LNCAP (cell line): Measurements from ENCODE around the gene HTR7.
A peak's percentile ranks its signal among the peaks of the same experiment; 100 is the strongest.

Source experiments
- CTCF ChIP-seq: fragments of 450-650 bp; IDR thresholded peaks from 2 replicates; pipeline ENCODE4 v1.5.1; 2017; ENCODE audit warnings: mild to moderate bottlenecking

HTR7 gene

GRCh38 chr10:90887555-90887954, 29.7 kb upstream of the HTR7 start:
- TF ChIP-seq CTCF: no peak

- no peak for TF ChIP-seq CTCF
Observed at GRCh38 chr10:90885176-90885575, 27.3 kb upstream of the HTR7 start.

GRCh38 chr10:90884431-90884830, 26.6 kb upstream of the HTR7 start:
- TF ChIP-seq CTCF: no peak

GRCh38 chr10:90880059-90880719, 22.4 kb upstream of the HTR7 start:
- TF ChIP-seq CTCF: peak; percentile 76

GRCh38 chr10:90879062-90879461, 21.2 kb upstream of the HTR7 start:
- TF ChIP-seq CTCF: no peak

GRCh38 chr10:90872648-90873020, 14.8 kb upstream of the HTR7 start:
- TF ChIP-seq CTCF: no peak

GRCh38 chr10:90871766-90872647, 14.2 kb upstream of the HTR7 start, which contains the start of gene RPP30:
Gene RPP30 (plus strand): TSS chr10:90871974. CDS start chr10:90871987, 13 bp downstream.
- no peak for TF ChIP-seq CTCF
